ENCODE results near the gene PLXNA2. TPM values are rescaled to one million over a fixed set of nuclear protein-coding genes. Genes with fewer than 3 reads are reported as not detected.

PLXNA2 gene
- total RNA-seq, 4 donors from 2014 or later: 12.2 to 45.7 (median 21.8) TPM

- peak in 1 of 2 donors; percentile 29 for DNase-seq
- Histone ChIP-seq H3K27me3 (no peaks in the 10 kb centered on the region), H3K36me3 (no peaks in the 10 kb centered on the region), H3K4me3 (replicated peaks in 1 of 3) (no peak overlapping the region), H3K27ac (no peak overlapping the region), H3K4me1 (no peaks in the 10 kb centered on the region), H3K9me3 (no peaks in the 10 kb centered on the region)
- intact Hi-C loops (cut with DNase I): no loop called here
- no peak for TF ChIP-seq CTCF (IDR thresholded peaks at IDR 0.05)
- WGBS, 2 donors: 77 to 78% methylated on average over 10 to 11 of the region's 11 CpGs
These were observed 142.3 kb downstream of the PLXNA2 start for GRCh38 chr1:208101661-208102431.

GRCh38 chr1:208100906-208101305, 143.3 kb downstream of the PLXNA2 start:
- Histone ChIP-seq H3K4me3 (replicated peaks in 1 of 3) (no peak overlapping the region), H3K27me3 (no peaks in the 10 kb centered on the region), H3K4me1 (no peaks in the 10 kb centered on the region), H3K36me3 (peaks cover 5 to 8% of the 10 kb centered on the region in 2 donors), H3K27ac (no peak overlapping the region), H3K9me3 (no peaks in the 10 kb centered on the region)
- 80 to 83% methylated on average over 5 of the region's 5 CpGs for WGBS, 2 donors
- intact Hi-C loops (cut with DNase I): no loop called here
- TF ChIP-seq CTCF (IDR thresholded peaks at IDR 0.05): no peak
- no peak for TF ChIP-seq POLR2A (IDR thresholded peaks at IDR 0.05)
- no peak for DNase-seq

DNA sequence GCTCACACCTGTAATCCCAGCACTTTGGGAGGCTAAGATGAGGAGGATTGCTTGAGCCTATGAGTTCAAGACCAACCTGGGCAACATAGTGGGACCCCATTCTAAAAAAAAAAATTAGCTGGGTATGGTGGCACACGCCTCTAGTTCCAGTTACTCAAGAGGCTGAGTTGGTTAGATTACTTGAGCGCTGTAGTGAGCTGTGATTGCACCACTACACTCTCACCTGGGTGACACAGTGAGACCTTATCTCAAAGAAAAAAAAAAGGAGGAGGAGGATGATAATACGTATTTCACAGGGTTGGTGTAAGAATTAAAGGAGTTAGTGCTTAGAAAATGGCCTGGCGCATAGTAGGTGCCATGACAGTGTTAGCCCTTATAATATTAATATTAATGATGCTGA, 144.1 kb downstream of the PLXNA2 start:
- TF ChIP-seq POLR2A (IDR thresholded peaks at IDR 0.05): no peak
- TF ChIP-seq CTCF (IDR thresholded peaks at IDR 0.05): no peak
- H3K27me3 ChIP-seq: no peaks in the 10 kb centered on the region
- H3K27ac ChIP-seq: no peak overlapping the region
- WGBS, 2 donors: 72 to 75% methylated on average over 4 of the region's 4 CpGs
- H3K9me3 ChIP-seq: no peaks in the 10 kb centered on the region
- no peak for DNase-seq
- H3K4me1 ChIP-seq: no peaks in the 10 kb centered on the region
- intact Hi-C loops (cut with DNase I): no loop called here
- peaks cover 8 to 14% of the 10 kb centered on the region in 2 donors for H3K36me3 ChIP-seq
- no peak overlapping the region for H3K4me3 ChIP-seq (replicated peaks in 1 of 3)

DNA sequence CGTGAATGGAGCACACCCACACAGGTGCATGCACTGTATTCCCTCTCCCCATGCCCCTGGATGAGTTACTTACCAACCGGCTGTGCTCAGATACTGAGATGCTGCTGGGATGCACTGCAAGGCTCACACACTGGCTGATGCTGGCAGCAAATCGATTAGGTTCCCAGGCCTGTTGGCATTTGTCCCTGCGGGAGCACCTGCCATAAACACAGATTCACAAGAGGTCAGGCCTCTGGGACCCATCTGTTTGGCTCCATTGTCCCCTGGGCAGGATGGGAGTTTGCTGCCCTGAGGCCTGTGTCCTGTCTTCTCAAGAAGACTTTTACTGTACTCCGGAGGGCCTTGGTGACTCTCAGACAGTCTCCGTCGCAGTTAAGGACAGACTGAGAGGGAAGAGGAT, 145.4 kb downstream of the PLXNA2 start:
- Histone ChIP-seq H3K4me3 (replicated peaks in 1 of 3) (no peak overlapping the region), H3K4me1 (no peaks in the 10 kb centered on the region), H3K27me3 (no peaks in the 10 kb centered on the region), H3K36me3 (peaks cover 8 to 14% of the 10 kb centered on the region in 2 donors), H3K27ac (no peak overlapping the region), H3K9me3 (no peaks in the 10 kb centered on the region)
- no peak for DNase-seq
- TF ChIP-seq POLR2A (IDR thresholded peaks at IDR 0.05) (no peak), CTCF (IDR thresholded peaks at IDR 0.05) (no peak)
- intact Hi-C loops (cut with DNase I): loop anchor here (10.0 kb wide), 1 partner anchor 146 kb away; the partner anchor contains the start of gene PLXNA2
- 94 to 96% methylated on average over 6 to 7 of the region's 7 CpGs for WGBS, 2 donors
